Esophagus squamous epithelium (tissue), 4 donors: ENCODE results near the gene BCAP29.

Experiments used
- CTCF ChIP-seq, 6 experiments: fragments of 450-650 bp in 4 of 6; fragments of 200-600 bp in 2 of 6; sonication (generic) in 2 of 6; IDR thresholded peaks; one replicate each; pipeline ENCODE4 v1.5.1; 2016 to 2019; ENCODE audit warnings: antibody characterized with exemption in 6 of 6, mild to moderate bottlenecking in 4 of 6, moderate library complexity in 4 of 6
- POLR2A ChIP-seq, 4 donors: fragments of 450-650 bp; IDR thresholded peaks; one replicate each; pipeline ENCODE4 v1.6.1; 2017; ENCODE audit warnings: antibody characterized with exemption in 4 of 4, mild to moderate bottlenecking in 4 of 4, moderate library complexity in 3 of 4

- no peak for TF ChIP-seq CTCF (IDR thresholded peaks at IDR 0.05)
- no peak for TF ChIP-seq POLR2A (IDR thresholded peaks at IDR 0.05)
Measured at GRCh38 chr7:107594961-107595737, 15.1 kb downstream of the BCAP29 start.
